Epithelial cell of esophagus (primary cell): ENCODE results near the gene FAM167B.

Experiments used
- DNase-seq: peaks from one replicate; pipeline ENCODE4 v3.0.0; 2010; ENCODE audit warnings: low read depth
- H3K4me3 ChIP-seq: 2 replicates; pipeline ENCODE4 v1.5.1; 2011; ENCODE audit warnings: mild to moderate bottlenecking, low read length, control low read depth
- CTCF ChIP-seq: IDR thresholded peaks from 2 replicates; pipeline ENCODE4 v1.5.1; 2011; ENCODE audit warnings: low read depth, mild to moderate bottlenecking, low read length, control low read depth, inconsistent platforms; ENCODE audit not compliant: insufficient read depth; ENCODE audit errors: missing control alignments

FAM167B gene

GRCh38 chr1:32246888-32247273, at the start of gene FAM167B:
FAM167B (plus strand) TSS chr1:32247222; CDS start chr1:32247422, 200 bp downstream.
- no peak within 1 kb of the TSS for H3K4me3 ChIP-seq
- no peak for TF ChIP-seq CTCF
- DNase-seq: peak; percentile 23

GRCh38 chr1:32197837-32198236, 49.2 kb upstream of the FAM167B start:
- no peak for DNase-seq
- TF ChIP-seq CTCF: no peak

GRCh38 chr1:32198237-32199042, 48.6 kb upstream of the FAM167B start:
- DNase-seq: no peak
- H3K4me3 ChIP-seq: no peak overlapping the region
- no peak for TF ChIP-seq CTCF

More at GRCh38 chr1:32197837-32198236, 49.2 kb upstream of the FAM167B start:
- H3K4me3 ChIP-seq: no peak overlapping the region

- DNase-seq: no peak
- TF ChIP-seq CTCF: no peak
- no peak overlapping the region for H3K4me3 ChIP-seq
Observed at GRCh38 chr1:32199043-32199716, 47.8 kb upstream of the FAM167B start.

GRCh38 chr1:32199717-32200072, 47.3 kb upstream of the FAM167B start:
- DNase-seq: no peak
- no peak for TF ChIP-seq CTCF
- peak overlapping the region; percentile 74 for H3K4me3 ChIP-seq

- DNase-seq: peak; percentile 58
- TF ChIP-seq CTCF: no peak
- H3K4me3 ChIP-seq: peak within 1 kb of the TSS; percentile 74
Observed at GRCh38 chr1:32200226-32201010, 46.6 kb upstream of the FAM167B start, which contains the start of gene CCDC28B. CCDC28B (plus strand) TSS chr1:32200595; CDS start chr1:32201936, 1,341 bp downstream.
